GDM1 (cell line): ENCODE data around the gene SASH1.

ENCODE experiments used
- DNase-seq: peaks from one replicate; lab custom pipeline; 2025; lab: John Stamatoyannopoulos, UW

The SASH1 gene

GRCh38 chr6:148521586-148521985 is 178.9 kb downstream of the SASH1 start:
- no peak for DNase-seq

- no peak for DNase-seq
These were observed 180.4 kb downstream of the SASH1 start for GRCh38 chr6:148523048-148523447.

- DNase-seq: no peak
These were observed 180.9 kb downstream of the SASH1 start for GRCh38 chr6:148523551-148523950.

GRCh38 chr6:148524471-148524882 is 181.8 kb downstream of the SASH1 start:
- DNase-seq: no peak

GRCh38 chr6:148524976-148525375 is 182.3 kb downstream of the SASH1 start:
- DNase-seq: no peak

GRCh38 chr6:148525453-148525852 is 182.8 kb downstream of the SASH1 start:
- no peak for DNase-seq

GRCh38 chr6:148526145-148526544 is 183.5 kb downstream of the SASH1 start:
- DNase-seq: no peak

- no peak for DNase-seq
These were observed 185.7 kb downstream of the SASH1 start for GRCh38 chr6:148528292-148528691.

GRCh38 chr6:148529010-148529409 is 186.4 kb downstream of the SASH1 start:
- DNase-seq: no peak

- peak; percentile 45 for DNase-seq
These were observed 187.8 kb downstream of the SASH1 start for GRCh38 chr6:148530394-148530953.

GRCh38 chr6:148530976-148531375 is 188.3 kb downstream of the SASH1 start:
- no peak for DNase-seq

GRCh38 chr6:148532698-148533097 is 190.1 kb downstream of the SASH1 start:
- no peak for DNase-seq

- DNase-seq: no peak
These were observed 190.9 kb downstream of the SASH1 start for GRCh38 chr6:148533309-148534107.

- DNase-seq: no peak
These were observed 192.2 kb downstream of the SASH1 start for GRCh38 chr6:148534871-148535270.

GRCh38 chr6:148535381-148535780 is 192.7 kb downstream of the SASH1 start:
- no peak for DNase-seq

GRCh38 chr6:148535976-148536375 is 193.3 kb downstream of the SASH1 start:
- DNase-seq: no peak

- DNase-seq: no peak
These were observed 195.9 kb downstream of the SASH1 start for GRCh38 chr6:148538261-148539190.

- no peak for DNase-seq
These were observed 200.9 kb downstream of the SASH1 start for GRCh38 chr6:148543540-148543939.

- no peak for DNase-seq
These were observed 201.8 kb downstream of the SASH1 start for GRCh38 chr6:148544421-148544820.

GRCh38 chr6:148545901-148546300 is 203.3 kb downstream of the SASH1 start:
- no peak for DNase-seq

GRCh38 chr6:148547110-148547509 is 204.5 kb downstream of the SASH1 start:
- no peak for DNase-seq

GRCh38 chr6:148548065-148548748 is 205.6 kb downstream of the SASH1 start:
- no peak for DNase-seq
